ENCODE data around the gene ABCB11. TPM values are rescaled to one million over a fixed set of nuclear protein-coding genes. Genes with fewer than 3 reads are reported as not detected.

The ABCB11 gene
- total and polyA plus RNA-seq, 2 donors = 0.04 to 0.11 TPM

DNA sequence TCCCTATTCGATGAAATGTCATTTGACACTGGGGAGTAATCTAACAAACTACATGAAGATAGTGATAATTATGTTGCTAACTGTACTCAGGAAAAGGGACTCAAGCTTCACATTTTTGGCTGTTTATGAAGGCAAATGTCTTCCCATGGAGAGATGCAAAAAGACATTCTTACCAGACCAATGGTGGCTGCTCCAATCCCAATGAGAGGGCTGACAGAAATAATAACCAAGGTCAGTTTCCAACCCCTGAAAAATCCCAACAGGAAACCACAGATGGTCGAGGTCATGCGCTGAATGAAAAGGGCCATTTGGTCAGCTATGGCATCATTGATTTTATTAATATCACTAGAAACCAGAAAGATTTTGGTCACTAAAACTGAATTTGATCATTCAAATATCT is 37.6 kb downstream of the ABCB11 start:
- H3K4me1 ChIP-seq (ENCODE audit: insufficient read depth) = no peaks in the 10 kb centered on the region
- no peaks in the 10 kb centered on the region for H3K36me3 ChIP-seq (ENCODE audit: insufficient read depth)
- no peak for DNase-seq (ENCODE audit: extremely low spot score)
- no peak overlapping the region for H3K27ac ChIP-seq (ENCODE audit: low read depth)
- H3K4me3 ChIP-seq (ENCODE audit: low read depth, low read length) = no peak overlapping the region
- WGBS = 82% methylated on average over 3 of the region's 3 CpGs

DNA sequence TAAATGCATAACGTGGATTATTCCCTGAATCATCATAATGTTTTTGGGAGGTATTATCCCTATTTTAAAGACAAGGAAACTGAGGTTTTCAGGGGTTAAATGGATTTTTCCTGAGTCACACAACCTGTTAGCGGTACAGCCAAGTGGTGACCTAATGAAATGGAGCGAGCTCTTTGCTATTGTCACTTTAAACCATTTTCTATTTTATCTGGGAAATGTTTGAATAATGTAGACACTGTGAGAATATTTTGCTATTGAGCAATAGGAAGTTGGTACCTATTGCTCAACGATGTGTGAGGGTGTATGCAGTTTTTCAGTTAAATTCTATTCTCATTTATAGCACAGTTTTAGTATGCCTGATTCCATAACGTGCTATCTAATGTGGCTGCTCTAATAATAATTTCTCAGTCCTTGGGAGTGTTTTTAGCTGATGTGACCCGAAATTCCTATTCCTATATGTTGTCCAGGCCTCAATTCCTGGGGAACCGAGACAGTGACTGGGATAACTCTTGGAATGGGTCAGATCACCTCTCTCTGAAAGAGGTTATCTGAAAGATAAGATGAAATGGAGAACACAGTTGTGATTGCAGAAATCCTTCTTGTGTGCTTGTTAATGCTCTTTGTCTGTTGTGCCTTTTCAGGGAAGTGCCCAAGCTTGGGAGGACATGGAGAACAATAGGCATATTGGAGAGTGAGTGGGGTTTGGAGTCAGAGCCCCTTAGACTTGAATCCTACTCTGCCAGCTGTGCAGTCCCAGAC is 38.4 kb downstream of the ABCB11 start:
- no peak for DNase-seq (ENCODE audit: extremely low spot score)
- no peaks in the 10 kb centered on the region for H3K36me3 ChIP-seq (ENCODE audit: insufficient read depth)
- H3K4me1 ChIP-seq (ENCODE audit: insufficient read depth) = no peaks in the 10 kb centered on the region
- no peak overlapping the region for H3K27ac ChIP-seq (ENCODE audit: low read depth)
- 66% methylated on average over 7 of the region's 7 CpGs for WGBS
- no peak overlapping the region for H3K4me3 ChIP-seq (ENCODE audit: low read depth, low read length)

DNA sequence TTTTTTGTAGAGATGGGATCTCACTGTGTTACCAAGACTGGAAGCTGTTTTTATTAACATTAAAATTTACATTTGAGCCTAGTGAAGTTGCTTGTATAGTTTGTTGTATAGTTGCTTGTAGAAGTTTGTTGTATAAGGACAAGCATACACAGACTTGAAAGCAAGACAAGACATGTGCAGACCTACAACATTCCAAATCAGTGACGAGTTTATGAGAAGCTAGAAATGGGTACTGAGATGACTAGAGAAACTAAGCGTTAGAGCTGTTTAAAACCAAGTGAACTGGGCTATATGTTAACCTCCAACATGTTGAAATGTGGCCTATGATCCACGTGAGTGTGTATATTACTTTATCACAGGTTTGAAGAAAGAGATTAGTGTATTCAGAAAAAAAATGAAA is 39.1 kb downstream of the ABCB11 start:
- Histone ChIP-seq H3K36me3 (ENCODE audit: insufficient read depth) (no peaks in the 10 kb centered on the region), H3K4me1 (ENCODE audit: insufficient read depth) (no peaks in the 10 kb centered on the region), H3K4me3 (ENCODE audit: low read depth, low read length) (no peak overlapping the region), H3K27ac (ENCODE audit: low read depth) (no peak overlapping the region)
- 49% methylated on average over 3 of the region's 3 CpGs for WGBS
- DNase-seq (ENCODE audit: extremely low spot score) = no peak

DNA sequence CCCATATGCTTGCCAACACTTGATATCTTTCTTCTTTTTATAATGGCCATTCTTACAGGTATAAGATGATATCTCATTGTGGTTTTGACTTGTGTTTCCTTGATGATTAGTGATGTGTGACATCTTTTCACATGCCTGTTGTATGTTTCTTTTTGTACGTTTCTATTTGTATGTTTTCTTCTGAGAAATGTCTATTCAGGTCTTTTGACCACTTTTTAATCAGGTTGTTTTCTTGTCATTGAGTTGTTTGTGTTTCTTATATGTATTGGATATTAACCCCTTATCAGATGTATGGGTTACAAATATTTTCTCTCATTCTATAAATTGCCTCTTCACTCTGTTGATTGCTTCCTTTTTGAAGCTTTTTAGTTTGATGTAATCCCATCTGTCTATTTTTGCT is 42.4 kb downstream of the ABCB11 start:
- no peaks in the 10 kb centered on the region for H3K4me1 ChIP-seq (ENCODE audit: insufficient read depth)
- H3K27ac ChIP-seq (ENCODE audit: low read depth) = no peak overlapping the region
- 66% methylated on average over 1 of the region's 1 CpG for WGBS
- no peak for DNase-seq (ENCODE audit: extremely low spot score)
- H3K36me3 ChIP-seq (ENCODE audit: insufficient read depth) = no peaks in the 10 kb centered on the region
- H3K4me3 ChIP-seq (ENCODE audit: low read depth, low read length) = no peak overlapping the region

DNA sequence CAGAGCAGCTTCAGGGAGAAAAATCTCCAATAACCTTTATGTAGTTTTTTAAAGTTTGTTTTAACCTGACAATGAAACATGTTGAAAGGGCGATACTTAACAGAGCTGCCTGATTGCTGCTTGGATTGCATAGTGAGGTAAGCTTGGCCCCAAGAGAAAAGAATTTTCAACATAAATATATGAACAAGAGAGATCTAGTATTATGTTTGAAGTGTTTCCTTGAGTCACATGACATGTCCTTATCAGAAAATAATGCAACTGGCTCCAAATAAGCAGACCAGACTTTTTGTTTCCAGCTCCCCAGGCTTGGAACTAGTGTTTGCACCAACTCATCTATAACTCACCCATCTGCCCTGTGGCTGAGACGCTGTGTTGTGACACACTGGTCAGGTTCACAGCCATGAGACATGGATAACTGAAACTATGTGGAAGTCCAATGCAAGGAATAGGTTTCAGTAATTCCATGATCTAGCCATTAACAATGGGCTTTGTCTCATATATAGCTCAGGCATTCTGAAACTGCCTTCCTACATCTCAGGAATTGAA is 44.7 kb downstream of the ABCB11 start:
- Histone ChIP-seq H3K27ac (ENCODE audit: low read depth) (no peak overlapping the region), H3K36me3 (ENCODE audit: insufficient read depth) (no peaks in the 10 kb centered on the region), H3K4me1 (ENCODE audit: insufficient read depth) (no peaks in the 10 kb centered on the region), H3K4me3 (ENCODE audit: low read depth, low read length) (no peak overlapping the region)
- WGBS = 34% methylated on average over 2 of the region's 2 CpGs
- DNase-seq (ENCODE audit: extremely low spot score) = no peak

DNA sequence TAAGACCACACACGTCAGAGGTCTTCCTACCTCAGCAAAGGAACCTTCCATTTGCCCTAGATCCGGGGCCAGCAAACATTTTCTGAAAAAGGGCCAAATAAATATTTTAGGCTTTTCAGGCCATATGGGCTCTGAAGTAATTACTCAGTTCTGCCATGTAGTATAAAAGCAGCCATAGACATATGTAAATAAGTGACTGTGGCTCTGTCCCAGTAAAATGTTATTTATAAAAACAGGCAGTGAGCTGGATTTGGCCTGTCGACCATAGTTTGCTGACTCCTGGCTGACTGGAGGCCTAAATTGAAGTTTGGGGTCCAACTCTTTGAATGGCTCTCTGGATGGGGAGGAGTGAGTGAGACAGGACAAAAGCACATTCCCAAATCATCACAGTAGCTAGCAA is 49.5 kb downstream of the ABCB11 start:
- no peaks in the 10 kb centered on the region for H3K36me3 ChIP-seq (ENCODE audit: insufficient read depth)
- H3K4me3 ChIP-seq (ENCODE audit: low read depth, low read length) = no peak overlapping the region
- no peak overlapping the region for H3K27ac ChIP-seq (ENCODE audit: low read depth)
- WGBS = 79% methylated on average over 3 of the region's 3 CpGs
- no peaks in the 10 kb centered on the region for H3K4me1 ChIP-seq (ENCODE audit: insufficient read depth)
- no peak for DNase-seq (ENCODE audit: extremely low spot score)

DNA sequence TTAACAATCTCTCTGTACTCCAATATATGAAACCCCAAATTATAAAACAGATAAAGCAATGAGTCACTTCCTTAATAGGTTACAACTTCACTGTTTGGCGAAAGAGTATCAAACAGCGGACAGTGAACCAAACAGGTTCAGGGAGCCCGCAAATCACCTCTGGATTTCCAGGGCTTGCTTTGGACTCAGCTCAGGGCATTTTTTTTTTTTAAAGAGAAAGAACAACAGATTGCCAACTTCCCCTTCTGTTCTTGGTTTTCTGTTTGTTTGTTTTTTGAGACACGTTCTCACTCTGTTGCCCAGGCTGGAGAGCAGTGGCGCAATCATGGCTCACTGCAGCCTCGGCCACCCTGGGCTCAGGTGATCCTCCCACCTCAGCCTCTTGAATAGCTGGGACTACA is 52.7 kb downstream of the ABCB11 start:
- Histone ChIP-seq H3K4me3 (ENCODE audit: low read depth, low read length) (no peak overlapping the region), H3K36me3 (ENCODE audit: insufficient read depth) (no peaks in the 10 kb centered on the region), H3K27ac (ENCODE audit: low read depth) (no peak overlapping the region), H3K4me1 (ENCODE audit: insufficient read depth) (no peaks in the 10 kb centered on the region)
- DNase-seq (ENCODE audit: extremely low spot score) = no peak
- 83% methylated on average over 6 of the region's 6 CpGs for WGBS

DNA sequence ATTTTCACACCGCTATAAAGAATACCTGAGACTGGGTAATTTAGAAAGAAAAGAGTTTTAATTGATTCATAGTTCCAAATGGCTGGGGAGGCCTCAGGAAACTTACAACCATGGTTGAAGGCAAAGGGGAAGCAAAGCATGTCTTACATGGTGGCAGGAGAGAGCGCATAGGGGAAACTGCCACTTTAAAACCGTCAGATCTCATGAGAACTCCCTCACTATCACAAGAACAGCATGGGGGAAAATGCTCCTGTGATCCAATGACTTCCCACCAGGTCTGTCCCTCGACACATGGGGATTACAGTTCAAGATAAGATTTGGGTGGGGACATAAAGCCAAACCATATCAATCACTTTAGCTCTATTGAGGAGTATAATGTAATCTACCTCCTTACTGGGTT is 53.5 kb downstream of the ABCB11 start:
- Histone ChIP-seq H3K27ac (ENCODE audit: low read depth) (no peak overlapping the region), H3K4me1 (ENCODE audit: insufficient read depth) (no peaks in the 10 kb centered on the region), H3K36me3 (ENCODE audit: insufficient read depth) (no peaks in the 10 kb centered on the region), H3K4me3 (ENCODE audit: low read depth, low read length) (no peak overlapping the region)
- WGBS = 76% methylated on average over 4 of the region's 4 CpGs
- no peak for DNase-seq (ENCODE audit: extremely low spot score)

DNA sequence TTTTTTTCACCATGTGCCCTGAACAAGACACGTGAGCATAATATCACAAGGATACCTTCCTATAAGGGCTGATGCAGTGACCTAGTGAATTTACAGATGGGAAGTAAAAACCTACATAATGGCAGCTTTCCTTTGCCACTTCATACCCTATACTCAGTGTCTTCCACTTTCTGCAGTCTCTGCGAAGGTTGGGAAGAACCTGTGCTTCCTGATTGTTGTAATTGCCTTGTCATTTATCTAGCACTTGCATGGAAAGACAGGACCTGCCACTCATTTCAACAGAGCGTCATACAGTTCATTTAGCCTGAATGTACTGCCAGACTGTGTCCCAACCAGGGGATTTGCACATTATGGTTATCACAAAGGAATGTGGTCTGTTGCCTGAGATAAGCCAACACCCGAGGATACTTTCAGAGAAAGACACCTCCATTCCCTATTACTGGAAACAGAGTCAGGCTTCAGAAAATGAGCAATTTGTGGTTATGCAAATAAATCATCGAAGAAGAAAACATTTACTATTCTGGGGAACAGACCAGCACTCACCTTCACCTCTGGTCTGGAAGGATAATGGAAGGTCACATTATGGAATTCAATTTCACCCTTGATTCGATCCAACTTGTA is 55.0 kb downstream of the ABCB11 start:
- 65% methylated on average over 6 of the region's 6 CpGs for WGBS
- Histone ChIP-seq H3K4me3 (ENCODE audit: low read depth, low read length) (no peak overlapping the region), H3K4me1 (ENCODE audit: insufficient read depth) (no peaks in the 10 kb centered on the region), H3K36me3 (ENCODE audit: insufficient read depth) (no peaks in the 10 kb centered on the region), H3K27ac (ENCODE audit: low read depth) (no peak overlapping the region)
- DNase-seq (ENCODE audit: extremely low spot score) = no peak

DNA sequence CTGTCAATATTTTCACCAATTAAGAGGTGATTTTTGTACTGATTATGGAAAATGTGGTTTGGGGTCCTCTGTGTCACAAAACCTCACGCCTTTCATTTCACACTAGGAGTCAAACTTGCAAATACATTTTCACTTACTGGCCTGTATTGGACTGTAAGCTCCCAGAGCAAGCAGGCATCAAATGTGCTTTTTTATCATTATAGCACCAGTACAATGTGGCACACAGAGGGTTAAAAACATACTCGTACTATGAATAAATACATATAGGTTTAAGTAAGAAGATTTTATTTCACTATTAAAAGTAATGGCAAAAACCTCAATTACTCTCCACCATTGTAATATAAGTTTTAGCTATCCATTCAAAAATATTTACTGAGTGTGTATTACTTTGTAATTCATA is 56.7 kb downstream of the ABCB11 start:
- no peaks in the 10 kb centered on the region for H3K36me3 ChIP-seq (ENCODE audit: insufficient read depth)
- H3K4me3 ChIP-seq (ENCODE audit: low read depth, low read length) = no peak overlapping the region
- no peak for DNase-seq (ENCODE audit: extremely low spot score)
- 74% methylated on average over 2 of the region's 2 CpGs for WGBS
- no peak overlapping the region for H3K27ac ChIP-seq (ENCODE audit: low read depth)
- H3K4me1 ChIP-seq (ENCODE audit: insufficient read depth) = no peaks in the 10 kb centered on the region

DNA sequence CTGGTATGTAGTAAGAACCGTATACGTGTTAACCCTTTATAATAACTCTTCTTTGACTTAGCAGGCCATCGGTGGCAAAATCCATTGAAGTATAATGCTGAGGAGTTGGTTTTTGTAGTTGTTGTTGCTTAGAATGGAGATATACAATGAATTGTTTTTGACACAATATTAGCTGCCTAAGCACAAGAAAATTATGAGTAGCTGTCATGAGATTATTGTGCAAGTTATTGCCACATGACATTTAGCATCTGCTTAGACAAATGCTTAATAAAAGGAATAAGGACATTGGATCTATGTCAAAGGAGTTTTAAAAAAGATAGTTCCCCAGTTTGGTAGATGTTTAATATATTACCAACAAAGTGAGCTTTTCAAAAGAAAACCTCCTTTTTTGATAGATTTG is 59.9 kb downstream of the ABCB11 start:
- no peak for DNase-seq (ENCODE audit: extremely low spot score)
- WGBS = 66% methylated on average over 3 of the region's 3 CpGs
- H3K4me1 ChIP-seq (ENCODE audit: insufficient read depth) = no peaks in the 10 kb centered on the region
- H3K27ac ChIP-seq (ENCODE audit: low read depth) = no peak overlapping the region
- no peaks in the 10 kb centered on the region for H3K36me3 ChIP-seq (ENCODE audit: insufficient read depth)
- no peak overlapping the region for H3K4me3 ChIP-seq (ENCODE audit: low read depth, low read length)

DNA sequence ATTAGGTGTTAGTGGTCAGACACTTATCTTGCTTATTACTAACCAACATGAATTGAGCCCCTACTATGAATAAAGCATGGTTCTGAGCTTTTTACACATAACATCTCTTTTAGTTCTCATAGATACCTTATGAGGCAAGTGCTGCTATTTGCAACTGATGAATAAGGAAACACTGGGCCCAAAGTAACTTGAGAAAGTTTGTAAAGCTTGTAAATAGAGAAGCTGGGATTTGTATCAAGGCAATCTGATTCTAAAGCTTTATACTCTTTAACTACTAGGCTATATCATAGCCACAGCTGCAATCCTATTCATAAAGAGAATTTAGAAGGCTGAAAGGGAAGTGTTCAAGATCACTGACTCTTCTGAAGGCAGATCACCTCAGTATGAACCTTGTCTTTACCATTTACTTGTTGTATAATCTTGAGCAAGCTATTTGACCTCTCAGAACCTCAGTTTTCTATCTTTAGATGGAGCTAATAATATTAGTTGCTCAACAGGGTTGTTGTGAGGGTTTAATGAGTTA is 60.4 kb downstream of the ABCB11 start:
- Histone ChIP-seq H3K27ac (ENCODE audit: low read depth) (no peak overlapping the region), H3K4me3 (ENCODE audit: low read depth, low read length) (no peak overlapping the region)

DNA sequence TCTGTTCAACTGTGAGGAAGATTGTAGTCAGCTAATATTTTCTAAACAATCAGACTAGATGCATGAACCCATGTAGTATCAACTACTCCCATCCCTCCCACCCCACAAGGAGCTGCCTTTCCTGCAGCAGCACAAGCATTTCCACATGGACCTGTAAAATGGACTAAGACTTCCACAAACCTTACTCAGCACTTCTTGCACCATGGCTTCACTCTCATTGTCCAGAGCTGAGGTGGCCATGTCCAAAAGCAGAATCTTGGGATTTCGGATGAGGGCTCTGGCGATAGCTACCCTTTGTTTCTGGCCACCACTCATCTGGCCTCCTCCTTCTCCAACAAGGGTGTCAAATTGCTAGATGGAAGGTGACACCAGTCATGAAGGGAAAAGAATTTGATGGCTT is 61.3 kb downstream of the ABCB11 start:
- H3K27ac ChIP-seq (ENCODE audit: low read depth) = no peak overlapping the region
- H3K4me1 ChIP-seq (ENCODE audit: insufficient read depth) = no peaks in the 10 kb centered on the region
- WGBS = 97% methylated on average over 2 of the region's 2 CpGs
- no peak overlapping the region for H3K4me3 ChIP-seq (ENCODE audit: low read depth, low read length)
- no peak for DNase-seq (ENCODE audit: extremely low spot score)
- no peaks in the 10 kb centered on the region for H3K36me3 ChIP-seq (ENCODE audit: insufficient read depth)

More for the DNA sequence above, 60.4 kb downstream of the ABCB11 start:
- Histone ChIP-seq H3K36me3 (ENCODE audit: insufficient read depth) (no peaks in the 10 kb centered on the region), H3K4me1 (ENCODE audit: insufficient read depth) (no peaks in the 10 kb centered on the region)
- no peak for DNase-seq (ENCODE audit: extremely low spot score)

DNA sequence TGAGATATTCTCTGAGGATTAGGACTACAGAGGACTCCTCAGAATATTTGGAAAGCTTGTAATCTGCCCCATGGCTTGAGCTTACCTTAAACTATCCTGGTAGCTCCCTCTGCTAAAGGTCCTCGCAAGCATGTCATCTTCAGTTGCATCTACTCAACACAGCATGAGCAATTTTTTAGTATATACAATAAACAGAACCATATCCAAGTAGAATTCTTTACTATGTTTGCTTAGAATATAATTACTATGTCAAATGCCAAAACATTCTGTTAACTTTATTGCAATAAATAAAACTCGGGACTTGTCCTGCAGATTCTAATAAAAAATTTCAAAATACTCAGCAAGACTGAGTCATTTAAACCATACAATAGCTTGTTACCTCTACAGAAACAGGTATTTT is 62.8 kb downstream of the ABCB11 start:
- 58% methylated on average over 2 of the region's 2 CpGs for WGBS
- no peak overlapping the region for H3K4me3 ChIP-seq (ENCODE audit: low read depth, low read length)
- no peak for DNase-seq (ENCODE audit: extremely low spot score)

More for the DNA sequence above, 62.8 kb downstream of the ABCB11 start:
- Histone ChIP-seq H3K36me3 (ENCODE audit: insufficient read depth) (no peaks in the 10 kb centered on the region), H3K4me1 (ENCODE audit: insufficient read depth) (no peaks in the 10 kb centered on the region), H3K27ac (ENCODE audit: low read depth) (no peak overlapping the region)

Data from urinary bladder (tissue), 4 donors.